Endodermal cell (in vitro differentiated cells): Measurements from ENCODE around the gene CCR9. TPM values are rescaled to one million over a fixed set of nuclear protein-coding genes. Genes with fewer than 3 reads are reported as not detected.

Source experiments
- DNase-seq: peaks from one replicate; pipeline ENCODE4 v3.0.0-alpha.2; 2017
- H3K27ac ChIP-seq: 2 replicates; pipeline ENCODE4 v1.5.1; 2013; ENCODE audit warnings: mild to moderate bottlenecking, low read depth, low read length, moderate library complexity
- H3K27me3 ChIP-seq: 2 replicates; pipeline ENCODE4 v1.6.1; 2013; ENCODE audit warnings: mild to moderate bottlenecking, low read length, moderate library complexity; ENCODE audit not compliant: insufficient read depth, control insufficient read depth, poor library complexity, severe bottlenecking
- H3K36me3 ChIP-seq: 2 replicates; pipeline ENCODE4 v1.7.0; 2013; ENCODE audit warnings: mild to moderate bottlenecking, low read length, moderate library complexity; ENCODE audit not compliant: control insufficient read depth, insufficient read depth
- H3K4me1 ChIP-seq: one replicate; pipeline ENCODE4 v1.7.0; 2013; ENCODE audit warnings: low read length; ENCODE audit not compliant: control insufficient read depth, insufficient read depth
- H3K4me3 ChIP-seq: 2 replicates; pipeline ENCODE4 v1.5.1; 2013; ENCODE audit warnings: mild to moderate bottlenecking, low read length, moderate library complexity
- H3K9ac ChIP-seq: 2 replicates; pipeline ENCODE4 v1.6.1; 2013; ENCODE audit warnings: mild to moderate bottlenecking, low read length, moderate library complexity; ENCODE audit not compliant: poor library complexity, severe bottlenecking; ENCODE audit errors: extremely low read depth
- H3K9me3 ChIP-seq: 2 replicates; pipeline ENCODE4 v1.6.1; 2013; ENCODE audit warnings: mild to moderate bottlenecking, low read length, moderate library complexity; ENCODE audit not compliant: control insufficient read depth
- H3K27ac Mint-ChIP-seq: 2 replicates; pipeline ENCODE4 v1.8.0; 2020; ENCODE audit warnings: mixed read lengths
- H3K27me3 Mint-ChIP-seq: 2 replicates; pipeline ENCODE4 v1.8.0; 2021; ENCODE audit warnings: mild to moderate bottlenecking, mixed read lengths; ENCODE audit not compliant: insufficient read depth
- H3K36me3 Mint-ChIP-seq: 2 replicates; pipeline ENCODE4 v1.8.0; 2020; ENCODE audit warnings: low read depth, mixed read lengths
- H3K4me1 Mint-ChIP-seq: 2 replicates; pipeline ENCODE4 v1.8.0; 2020; ENCODE audit warnings: mixed read lengths
- H3K4me3 Mint-ChIP-seq: 2 replicates; pipeline ENCODE4 v1.8.0; 2020; ENCODE audit warnings: mild to moderate bottlenecking, moderate library complexity, mixed read lengths
- H3K9me3 Mint-ChIP-seq: 2 replicates; pipeline ENCODE4 v1.8.0; 2020; ENCODE audit warnings: mild to moderate bottlenecking, mixed read lengths
- CTCF ChIP-seq: fragments of 200-600 bp; sonication (generic); conservative IDR thresholded peaks from 2 replicates; pipeline ENCODE4 v1.5.0; 2021; ENCODE audit warnings: antibody characterized with exemption, mild to moderate bottlenecking
- WGBS, 2 experiments: methylation state at CpG; one replicate each; pipeline versions ENCODE4 v1.1.5 to v1.1.7; 2013; ENCODE audit warnings: missing lambda C conversion rate in 2 of 2, mixed read lengths in 1 of 2; ENCODE audit not compliant: insufficient coverage in 1 of 2, insufficient read length in 1 of 2; 5-methylcytosine and 5-hydroxymethylcytosine counted together
- total RNA-seq, 2 donors: library from RNA; stranded (reverse); fragmentation: NEBNext Ultra II Directional in 1 of 2; extraction: Animal tissue kit (Norgen Biotek cat#: 25700) in 1 of 2; gene quantifications; 2 replicates in 1 of 2; 3 replicates in 1 of 2; pipeline ENCODE4 v1.2.1, GENCODE V29; 2021

CCR9 gene
- total RNA-seq, 2 donors from 2014 or later = not detected

DNA sequence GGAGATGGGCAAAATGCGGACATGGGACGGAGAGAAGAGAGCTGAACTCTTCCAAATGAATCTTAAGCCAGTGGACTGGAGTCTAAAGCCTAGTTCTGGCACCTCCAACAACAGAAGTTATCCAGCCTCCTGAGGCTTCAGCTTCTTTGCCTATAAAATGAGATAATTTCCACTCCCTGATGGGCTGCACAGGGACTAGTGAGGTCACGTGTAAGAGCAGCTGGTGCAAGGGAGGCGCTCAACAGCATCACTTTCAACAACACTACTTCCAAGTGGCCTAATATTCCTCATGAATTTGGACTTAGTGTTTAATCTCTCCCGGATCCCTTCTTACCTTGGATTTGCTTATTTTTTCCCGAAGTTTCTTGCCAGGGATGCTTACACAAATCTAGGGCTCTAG lies 65.6 kb downstream of the CCR9 start:
- H3K9me3 ChIP-seq = no peaks in the 10 kb centered on the region
- H3K9ac ChIP-seq = no peak overlapping the region
- H3K4me1 ChIP-seq = no peaks in the 10 kb centered on the region
- H3K36me3 ChIP-seq = peaks cover 75% of the 10 kb centered on the region
- no peaks in the 10 kb centered on the region for H3K4me1 Mint-ChIP-seq
- no peaks in the 10 kb centered on the region for H3K9me3 Mint-ChIP-seq
- no peaks in the 10 kb centered on the region for H3K27me3 ChIP-seq
- WGBS, 2 experiments = 92 to 95% methylated on average over 5 to 6 of the region's 6 CpGs
- no peak overlapping the region for H3K4me3 Mint-ChIP-seq
- no peak overlapping the region for H3K27ac ChIP-seq
- no peak for TF ChIP-seq CTCF
- H3K36me3 Mint-ChIP-seq = peaks cover 61% of the 10 kb centered on the region
- DNase-seq = no peak
- H3K27me3 Mint-ChIP-seq = no peaks in the 10 kb centered on the region
- no peak overlapping the region for H3K27ac Mint-ChIP-seq
- H3K4me3 ChIP-seq = no peak overlapping the region

DNA sequence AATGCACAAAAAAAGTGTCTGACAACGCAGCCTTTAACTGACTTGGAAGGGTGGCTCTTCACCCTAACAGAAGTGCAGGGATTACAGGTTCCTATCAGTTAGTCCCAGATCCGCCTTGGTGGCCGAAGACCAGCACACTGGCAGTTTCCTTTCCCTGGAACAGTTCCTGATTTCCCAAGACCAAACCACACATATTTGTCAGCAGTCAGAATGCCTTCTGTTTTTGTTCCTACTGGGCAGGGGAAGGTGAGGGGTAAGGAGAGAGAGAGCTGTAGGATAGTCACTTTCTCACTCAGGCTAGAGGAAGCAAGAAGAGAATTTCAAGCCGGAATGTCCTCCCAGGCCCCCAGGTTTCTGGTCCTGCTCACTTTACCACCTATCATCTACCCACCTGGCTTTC lies 66.1 kb downstream of the CCR9 start:
- DNase-seq = no peak
- WGBS, 2 experiments = 80 to 83% methylated on average over 3 to 4 of the region's 4 CpGs
- Histone ChIP-seq H3K9me3 (no peaks in the 10 kb centered on the region), H3K4me1 (no peaks in the 10 kb centered on the region), H3K27me3 (no peaks in the 10 kb centered on the region), H3K9ac (no peak overlapping the region), H3K27ac (no peak overlapping the region), H3K36me3 (peaks cover 75% of the 10 kb centered on the region), H3K4me3 (no peak overlapping the region)
- Mint-ChIP-seq H3K4me1 (no peaks in the 10 kb centered on the region), H3K27ac (no peak overlapping the region), H3K27me3 (no peaks in the 10 kb centered on the region), H3K9me3 (no peaks in the 10 kb centered on the region), H3K4me3 (no peak overlapping the region), H3K36me3 (peaks cover 61% of the 10 kb centered on the region)
- TF ChIP-seq CTCF = no peak

Other genes with a start within 250 kb of the CCR9 start
- 100 to 1,000 TPM; 149 to 161 TPM for gene SACM1L, start 197.1 kb upstream of the CCR9 start, total RNA-seq
- gene SLC6A20, start 90.0 kb upstream of the CCR9 start, total RNA-seq = 1 to 10 TPM in 1 of 2 donors, under 1 TPM in 1; 0.29 to 1.5 TPM
- gene LZTFL1, start 44.4 kb upstream of the CCR9 start, total RNA-seq = 10 to 100 TPM; 12.1 to 19.8 TPM
- not detected for gene CXCR6, start 56.9 kb downstream of the CCR9 start, total RNA-seq
- gene FYCO1, start 109.3 kb downstream of the CCR9 start, total RNA-seq = 10 to 100 TPM; 11.3 to 11.8 TPM
- not detected for gene XCR1, start 140.9 kb downstream of the CCR9 start, total RNA-seq